GM21737 (cell line): ENCODE results near the gene SFTPB.
"Not testable (repeated sequence)": the region's sequence is repeated elsewhere in the genome, so short reads cannot be mapped to it uniquely, and the experiment has no call there.

Source experiments
- ATAC-seq: cut with Tn5 transposase; IDR thresholded peaks from one replicate; pipeline ENCODE4 v1.9.1; 2021; ENCODE audit warnings: mild to moderate bottlenecking, moderate library complexity; ENCODE audit not compliant: unreplicated experiment

SFTPB gene

DNA sequence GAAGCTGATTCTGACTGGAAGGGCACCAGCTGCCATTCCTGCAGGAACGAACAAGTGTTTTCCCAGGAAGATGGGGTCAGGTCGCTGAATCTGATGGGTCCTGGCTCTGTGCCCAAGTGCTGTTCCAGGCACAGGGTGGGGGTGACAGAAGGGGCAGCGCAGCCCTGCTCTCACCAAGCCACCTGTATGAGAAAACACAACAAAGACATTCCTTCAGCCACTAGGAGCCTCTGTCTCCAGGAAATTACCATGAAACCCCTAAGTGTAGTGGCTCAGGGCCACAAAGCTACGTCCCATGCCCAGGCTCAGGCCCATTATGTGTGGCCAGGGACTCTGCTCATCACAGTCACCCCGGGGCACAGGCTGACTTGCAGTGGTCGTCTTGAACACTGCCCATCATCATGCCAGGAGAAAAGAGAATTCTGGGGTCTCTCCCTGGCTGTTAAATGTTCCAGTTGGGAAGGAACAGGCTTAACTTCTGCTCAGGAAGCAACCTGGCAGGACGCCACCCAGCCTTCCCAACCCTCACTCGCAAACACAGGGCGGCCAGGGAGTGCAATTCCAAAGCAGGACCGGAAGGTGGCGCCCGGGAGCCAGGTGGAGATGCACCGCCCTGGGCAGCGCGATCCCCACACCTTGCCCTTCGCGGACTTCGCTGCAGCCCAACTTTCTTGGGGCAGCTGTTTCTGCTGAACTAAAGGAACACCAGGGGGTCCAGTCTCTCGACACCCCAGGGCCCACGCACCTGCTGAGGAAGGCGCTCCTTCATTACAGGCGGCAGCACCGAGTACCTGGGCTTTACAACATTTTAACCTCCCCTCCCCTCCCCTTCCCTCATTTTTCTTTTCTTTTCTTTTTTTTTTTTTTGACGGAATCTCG lies 11.0 kb upstream of the SFTPB start:
- peak; percentile 76 for ATAC-seq

DNA sequence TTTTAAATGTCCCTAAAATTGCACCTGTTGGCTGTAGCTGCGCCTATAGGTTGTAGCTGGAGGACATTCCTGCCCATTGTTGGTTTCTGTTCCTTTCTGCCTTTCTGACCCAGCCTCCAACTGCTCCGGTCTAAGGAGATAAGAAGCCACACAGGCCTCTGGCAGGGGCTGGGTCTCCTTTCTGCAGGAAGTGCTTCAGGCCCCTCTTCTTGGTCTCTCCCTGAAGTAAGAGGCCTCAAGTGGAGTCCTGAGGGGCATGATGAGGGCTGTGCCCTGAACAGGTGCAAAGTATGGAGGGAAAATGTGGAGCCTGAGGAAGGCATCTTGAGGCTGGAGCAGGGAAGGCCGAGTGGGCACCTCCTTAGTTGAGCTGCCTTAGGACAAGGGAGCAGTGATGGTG lies 10.4 kb upstream of the SFTPB start:
- no peak for ATAC-seq

DNA sequence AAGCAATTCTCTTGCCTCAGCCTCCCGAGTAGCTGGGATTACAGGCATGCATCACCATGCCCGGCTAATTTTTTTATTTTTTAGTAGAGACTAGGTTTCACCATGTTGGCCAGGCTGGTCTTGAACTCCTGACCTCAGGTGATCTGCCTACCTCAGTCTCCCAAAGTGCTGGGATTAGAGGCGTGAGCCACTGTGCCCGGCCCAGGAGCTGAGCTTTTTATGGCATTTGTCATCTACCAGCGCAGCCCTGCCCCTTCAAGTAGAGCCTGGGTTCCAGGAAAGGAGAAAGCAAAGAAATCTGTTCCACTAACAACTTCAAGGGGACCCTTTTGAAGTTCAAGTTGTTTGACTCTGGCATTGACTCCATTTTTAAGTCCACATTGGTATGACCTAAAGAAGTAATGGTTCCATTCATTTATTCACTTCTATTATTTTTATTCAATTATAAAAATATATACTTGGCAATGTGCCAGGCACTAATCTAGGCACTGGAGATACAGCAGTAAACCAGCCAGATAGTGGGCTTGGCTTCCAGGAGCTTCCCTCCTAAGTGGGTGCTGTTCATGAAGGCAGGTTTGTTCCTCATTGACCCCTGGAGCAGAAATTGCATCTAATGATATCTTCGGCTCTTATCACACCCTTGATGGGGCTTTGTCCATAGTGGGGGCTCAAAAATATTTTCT lies 8.0 kb upstream of the SFTPB start:
- ATAC-seq, result no peak

DNA sequence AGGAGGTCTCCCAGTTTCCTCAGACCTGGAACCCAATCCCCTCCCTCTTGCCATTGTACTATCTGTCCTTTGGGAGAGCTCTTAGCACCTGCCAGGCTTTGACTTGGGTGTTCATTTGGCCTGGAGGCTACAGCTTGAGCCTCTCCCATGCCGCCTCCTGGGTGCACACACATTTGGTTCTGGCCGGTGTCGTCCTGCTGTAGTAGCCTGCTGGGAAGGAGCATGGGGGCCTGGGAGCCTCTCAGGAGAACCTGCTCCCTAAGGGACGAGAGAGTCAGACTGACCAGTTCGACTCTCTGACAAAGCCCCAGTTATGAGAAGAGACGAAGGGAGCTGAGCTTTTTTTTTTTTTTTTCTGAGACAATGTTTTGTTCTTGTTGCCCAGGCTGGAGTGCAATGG lies 7.4 kb upstream of the SFTPB start:
- no peak for ATAC-seq

DNA sequence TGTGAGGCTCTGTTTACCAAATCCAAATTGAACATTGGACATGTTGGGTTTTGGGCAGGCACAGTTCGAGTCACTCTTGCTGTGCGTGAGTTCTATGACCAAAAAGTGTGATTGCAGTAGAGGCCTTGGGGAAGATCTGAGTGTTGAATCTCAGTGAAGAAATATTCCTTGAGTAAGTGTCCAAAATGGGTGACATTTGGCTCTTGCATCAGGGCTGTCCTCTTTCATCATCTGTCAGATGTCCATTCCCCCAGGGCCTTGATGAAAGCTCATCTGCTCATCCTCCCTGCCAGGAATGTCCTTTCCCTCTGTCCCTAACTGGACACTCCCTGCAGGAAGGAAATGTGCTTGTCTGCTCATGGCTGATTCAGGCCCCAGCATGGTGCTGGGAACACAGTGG lies 6.4 kb upstream of the SFTPB start:
- no peak for ATAC-seq

DNA sequence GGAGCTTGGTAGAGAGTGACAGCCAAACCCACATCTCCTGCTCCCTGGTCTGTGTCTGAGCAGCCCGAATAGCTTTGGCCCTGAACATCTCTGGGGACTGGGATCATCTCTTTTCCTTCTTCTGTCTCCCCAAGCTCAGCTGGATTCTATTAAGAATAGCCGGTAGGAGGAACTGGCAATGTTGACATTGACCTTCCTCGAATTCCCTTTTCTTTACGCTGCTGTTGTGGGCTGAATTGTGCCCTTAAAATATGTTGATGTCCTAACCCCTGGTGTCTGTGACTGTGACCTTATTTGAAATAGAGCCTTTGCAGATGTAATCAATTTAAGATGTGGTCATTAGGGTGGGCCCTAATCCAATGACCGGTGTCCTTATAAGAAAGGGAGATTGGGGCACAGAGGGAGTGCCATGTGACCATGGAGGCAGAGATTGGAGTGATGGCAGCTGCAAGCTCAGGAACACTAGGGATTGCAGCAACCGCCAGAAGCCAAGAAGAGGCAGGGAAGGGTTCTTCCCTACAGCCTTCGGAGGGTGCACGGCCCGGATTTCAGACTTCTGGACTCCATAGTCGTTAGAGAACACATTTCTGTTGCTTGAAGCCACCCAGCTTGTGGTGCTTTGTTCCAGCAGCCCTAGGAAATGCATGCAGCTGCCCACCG lies 5.8 kb upstream of the SFTPB start:
- ATAC-seq, result no peak

DNA sequence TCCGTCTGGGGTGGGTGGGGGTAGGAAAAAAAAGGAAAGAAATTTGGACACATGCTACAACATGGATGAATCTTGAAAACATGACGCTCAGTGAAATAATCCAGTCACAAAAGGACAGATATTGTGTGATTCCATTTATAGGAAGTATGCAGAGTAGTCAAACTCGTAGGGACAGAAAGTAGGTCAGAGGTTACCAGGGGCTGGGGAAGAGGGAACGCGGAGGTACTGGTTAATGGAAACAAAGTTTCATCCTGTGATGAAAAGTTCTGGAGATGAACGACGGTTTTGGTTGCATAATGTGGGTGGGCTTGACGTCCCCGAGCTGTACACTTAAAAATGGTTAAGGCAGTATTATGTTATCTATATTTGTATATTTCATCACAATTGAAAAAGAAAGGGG lies 4.5 kb upstream of the SFTPB start:
- ATAC-seq, result no peak

DNA sequence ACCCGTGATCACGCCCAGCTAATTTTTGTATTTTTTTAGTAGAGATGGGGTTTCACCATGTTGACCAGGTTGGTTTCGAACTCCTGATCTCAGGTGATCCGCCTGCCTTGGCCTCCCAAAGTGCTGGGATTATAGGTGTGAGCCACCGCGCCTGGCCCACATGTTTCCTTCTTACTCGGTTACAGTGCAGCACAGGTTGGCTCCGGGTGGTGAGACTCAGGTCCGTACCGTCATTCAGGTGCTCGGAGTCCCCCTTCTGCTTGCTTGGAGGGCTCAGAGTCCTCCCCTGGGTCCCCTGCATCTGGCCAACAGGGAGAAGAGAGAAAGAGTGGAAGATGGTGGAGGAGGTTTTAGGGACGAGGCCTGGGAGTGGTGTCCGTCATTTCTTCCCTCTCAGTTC lies 2.4 kb upstream of the SFTPB start:
- not testable (repeated sequence) for ATAC-seq

DNA sequence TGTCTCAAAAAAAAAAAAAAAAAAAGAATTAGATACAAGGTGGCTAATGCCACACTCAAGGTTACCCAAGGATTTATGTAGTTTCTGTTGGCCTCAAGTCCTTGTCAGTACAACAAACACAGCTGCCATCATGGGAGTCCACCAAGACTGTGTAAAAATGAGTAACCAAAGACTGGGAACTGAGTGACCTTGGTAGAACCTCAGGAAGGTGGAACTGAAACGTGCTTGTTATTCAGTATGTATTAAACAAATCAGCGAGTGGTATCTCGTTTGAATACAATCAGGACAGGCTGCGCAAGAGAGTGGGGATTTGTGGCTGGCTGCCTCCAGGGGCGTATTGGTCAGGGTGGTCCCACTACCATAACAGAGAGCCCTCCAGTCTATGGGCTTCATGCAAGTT lies 1.6 kb upstream of the SFTPB start:
- peak; percentile 84 for ATAC-seq

DNA sequence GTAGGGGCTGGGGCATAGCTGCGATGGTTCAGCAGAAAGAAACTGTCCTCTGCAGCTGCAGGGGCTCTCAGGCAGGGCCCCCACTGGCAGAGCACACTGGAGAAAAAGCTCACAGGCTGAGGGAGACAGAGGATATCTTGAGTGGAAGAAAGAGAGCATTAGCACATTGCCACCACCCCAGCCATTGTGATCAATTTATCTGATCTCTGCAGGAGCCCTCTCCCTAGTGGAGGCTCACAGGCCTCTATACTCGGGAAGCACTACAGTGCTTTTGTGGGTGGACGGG lies 801 bp upstream of the SFTPB start:
- no peak for ATAC-seq

DNA sequence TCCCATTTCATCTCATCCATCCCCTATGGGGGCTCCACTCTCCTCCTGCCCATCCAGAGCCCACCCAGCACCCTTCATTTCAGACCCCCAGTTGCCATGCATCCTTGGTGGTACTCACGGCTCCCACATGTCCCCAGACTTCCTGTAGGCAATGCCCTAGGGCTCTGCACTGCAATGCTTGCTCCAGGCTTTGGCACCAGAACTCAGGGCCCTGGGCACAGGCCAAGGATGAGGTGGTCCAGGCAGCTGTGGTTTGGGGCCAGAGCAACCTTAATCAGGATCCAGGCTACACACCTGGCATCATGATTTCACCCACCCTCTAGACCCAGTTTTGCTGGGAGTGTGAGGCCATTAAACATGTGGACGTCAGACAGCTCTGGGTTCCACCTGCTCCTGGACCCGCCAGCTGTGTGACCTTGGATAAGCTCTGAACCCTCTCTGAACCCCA lies 414 bp downstream of the SFTPB start:
- no peak for ATAC-seq

DNA sequence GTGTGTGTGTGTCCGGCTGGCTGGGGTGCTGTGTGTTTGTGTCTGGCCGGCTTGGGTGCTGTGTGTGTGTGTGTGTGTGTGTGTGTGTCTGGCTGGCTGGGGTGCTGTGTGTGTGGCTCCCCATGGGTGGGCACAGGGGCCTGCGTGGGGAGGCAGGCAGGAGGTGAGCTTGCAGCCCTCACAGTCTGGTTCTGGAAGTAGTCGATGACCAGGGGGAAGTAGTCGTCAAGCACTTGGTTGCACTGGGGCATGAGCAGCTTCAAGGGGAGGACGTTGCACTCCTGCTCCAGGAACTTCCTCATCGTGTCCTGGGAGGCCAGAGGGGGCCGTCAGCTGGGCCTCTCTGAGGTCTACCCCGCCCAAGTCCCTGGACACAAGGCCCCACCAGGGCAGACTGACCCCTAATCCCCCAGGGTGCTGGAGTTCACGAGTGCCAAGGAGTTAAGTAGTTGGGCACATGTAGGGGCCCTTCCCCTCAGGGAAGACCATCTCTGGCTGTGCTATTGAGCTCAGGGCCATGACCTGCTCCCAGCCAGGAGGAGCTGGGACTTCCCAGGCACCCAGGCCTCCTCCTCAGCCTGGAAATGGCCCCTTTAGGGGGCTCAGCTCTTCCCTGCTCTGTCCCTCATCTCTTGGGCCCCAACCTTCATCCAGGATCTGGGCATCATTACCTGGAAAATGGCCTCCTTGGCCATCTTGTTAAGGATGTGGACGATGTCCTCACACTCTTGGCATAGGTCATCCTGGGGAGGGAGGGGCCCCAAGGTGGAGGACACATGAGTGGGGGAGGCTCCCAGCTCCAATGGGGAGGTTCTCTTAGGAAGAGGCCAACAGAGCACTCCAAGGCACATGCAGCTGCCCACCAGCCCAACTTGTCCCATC lies 1.3 kb downstream of the SFTPB start:
- no peak for ATAC-seq

DNA sequence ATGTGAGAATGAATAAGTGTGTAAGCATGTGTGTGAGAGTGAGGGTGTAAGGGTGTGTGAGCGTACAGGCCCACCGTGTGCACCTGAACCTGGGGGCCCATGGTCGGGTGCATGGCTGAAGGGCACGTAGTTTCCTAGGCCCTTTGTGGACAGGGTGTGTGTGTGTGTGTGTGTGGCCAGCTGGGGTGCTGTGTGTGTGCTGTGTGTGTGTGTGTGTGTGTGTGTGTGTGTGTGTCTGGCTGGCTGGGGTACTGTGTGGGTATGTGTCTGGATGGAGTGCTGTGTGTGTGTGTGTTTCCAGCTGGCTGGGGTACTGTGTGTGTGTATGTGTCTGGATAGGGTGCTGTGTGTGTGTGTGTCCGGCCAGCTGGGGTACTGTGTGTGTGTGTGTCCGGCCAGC lies 2.0 kb downstream of the SFTPB start:
- no peak for ATAC-seq

DNA sequence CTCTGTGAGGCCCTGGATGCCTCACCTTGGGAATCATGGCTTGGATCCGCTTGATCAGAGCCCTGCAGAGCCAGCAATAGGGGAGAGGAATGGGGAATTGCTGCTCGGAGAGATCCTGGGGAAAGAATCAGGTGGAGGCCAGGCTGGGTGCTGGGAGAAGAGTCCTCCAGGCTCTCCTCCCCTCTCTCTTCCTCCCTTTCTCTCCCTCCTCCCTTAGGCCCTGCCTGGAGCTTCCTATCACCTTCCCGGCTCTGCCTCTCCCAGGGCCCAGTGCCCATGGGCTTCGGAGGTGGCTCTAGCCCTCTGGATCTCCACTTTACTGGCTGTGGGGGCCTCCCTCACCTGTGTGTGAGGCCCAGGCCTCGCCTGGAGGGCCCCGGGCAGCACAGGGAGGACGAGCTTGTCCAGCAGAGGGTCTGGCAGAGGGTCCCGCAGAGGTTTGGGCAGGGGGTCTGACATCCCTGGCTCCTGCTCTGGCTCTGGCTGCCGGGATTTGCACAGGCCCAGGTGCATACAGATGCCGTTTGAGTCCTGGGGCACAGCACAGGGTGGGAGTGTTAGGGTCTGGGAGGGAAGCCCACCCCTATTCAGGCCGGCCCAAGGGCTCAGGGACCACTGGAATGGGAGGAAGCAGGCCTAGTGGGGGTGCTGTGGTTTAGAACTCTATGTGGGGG lies 2.6 kb downstream of the SFTPB start:
- ATAC-seq, result no peak

DNA sequence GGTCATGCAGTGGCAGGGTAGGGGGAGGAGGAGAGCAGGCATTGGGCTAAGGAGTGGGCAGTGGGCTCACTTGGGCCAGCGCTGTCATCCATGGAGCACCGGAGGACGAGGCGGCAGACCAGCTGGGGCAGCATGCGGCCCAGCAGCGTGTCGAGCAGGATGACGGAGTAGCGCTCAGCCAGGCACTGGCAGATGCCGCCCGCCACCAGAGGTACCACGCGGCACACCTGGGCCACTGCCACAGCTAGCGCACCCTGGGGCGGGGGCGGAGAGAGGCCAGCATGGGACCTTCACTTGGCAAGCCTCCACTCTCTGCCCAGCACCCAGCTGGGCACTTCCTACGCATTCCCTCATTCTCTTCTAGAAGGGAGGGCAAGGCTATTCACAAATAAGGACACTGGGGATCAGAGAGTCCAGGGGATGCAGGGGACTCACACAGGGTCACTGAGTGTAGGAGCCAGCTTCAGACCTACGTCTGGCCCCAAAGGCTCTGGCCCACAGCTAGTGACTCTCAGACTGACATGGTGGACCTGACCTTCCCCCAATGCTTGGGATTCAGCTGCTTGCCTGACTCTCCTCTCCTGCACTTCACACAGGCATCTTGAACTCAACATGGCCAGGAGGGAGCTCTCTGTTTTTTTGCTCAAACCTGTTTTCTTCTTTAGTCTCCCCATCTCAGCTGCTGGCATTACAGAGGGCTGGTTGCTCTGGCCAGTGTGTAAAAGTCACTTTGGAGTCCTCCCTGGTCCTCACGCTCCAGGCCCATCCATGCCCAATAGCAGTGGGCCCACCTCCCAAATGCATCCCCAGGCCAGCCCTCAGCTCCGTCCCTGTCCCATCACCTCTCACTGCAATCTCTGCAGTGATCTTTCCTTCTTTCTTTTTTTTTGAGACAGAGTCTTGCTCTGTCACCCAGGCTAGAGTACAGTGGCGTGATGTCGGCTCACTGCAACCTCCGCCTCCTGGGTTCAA lies 4.1 kb downstream of the SFTPB start:
- no peak for ATAC-seq

DNA sequence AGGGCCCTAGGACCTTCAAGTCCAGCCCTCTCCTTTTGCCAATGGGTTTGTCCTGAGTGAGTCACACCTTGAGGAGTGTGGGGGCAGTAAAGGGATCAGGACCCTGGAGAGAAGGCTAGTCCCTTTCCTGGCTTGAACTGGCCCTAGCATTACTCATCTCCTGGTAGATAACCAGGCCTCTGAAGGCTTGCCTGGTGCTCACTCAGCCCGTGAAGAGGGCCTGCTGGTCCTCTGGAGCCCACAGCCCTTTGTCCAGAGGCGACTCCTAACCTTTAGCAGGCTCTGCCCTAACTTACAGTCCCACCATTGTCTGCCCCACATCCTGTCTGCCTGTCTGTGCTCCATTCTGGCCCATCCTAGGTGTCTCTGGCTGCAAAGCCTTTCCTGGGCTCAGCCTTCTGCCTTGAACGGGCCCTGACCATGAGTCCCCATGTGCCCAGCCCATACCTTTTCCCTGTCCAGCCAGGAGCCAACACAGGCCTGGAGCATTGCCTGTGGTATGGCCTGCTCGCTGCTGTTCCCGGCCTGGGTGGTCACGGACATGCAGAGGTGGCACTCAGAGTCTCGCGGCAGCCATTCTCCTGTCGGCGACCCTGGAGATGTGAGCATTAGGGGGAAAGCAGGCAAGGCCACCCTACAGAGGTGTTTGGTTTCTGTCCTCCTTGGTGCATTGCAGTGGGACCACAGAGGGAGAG lies 5.0 kb downstream of the SFTPB start:
- ATAC-seq, result no peak

DNA sequence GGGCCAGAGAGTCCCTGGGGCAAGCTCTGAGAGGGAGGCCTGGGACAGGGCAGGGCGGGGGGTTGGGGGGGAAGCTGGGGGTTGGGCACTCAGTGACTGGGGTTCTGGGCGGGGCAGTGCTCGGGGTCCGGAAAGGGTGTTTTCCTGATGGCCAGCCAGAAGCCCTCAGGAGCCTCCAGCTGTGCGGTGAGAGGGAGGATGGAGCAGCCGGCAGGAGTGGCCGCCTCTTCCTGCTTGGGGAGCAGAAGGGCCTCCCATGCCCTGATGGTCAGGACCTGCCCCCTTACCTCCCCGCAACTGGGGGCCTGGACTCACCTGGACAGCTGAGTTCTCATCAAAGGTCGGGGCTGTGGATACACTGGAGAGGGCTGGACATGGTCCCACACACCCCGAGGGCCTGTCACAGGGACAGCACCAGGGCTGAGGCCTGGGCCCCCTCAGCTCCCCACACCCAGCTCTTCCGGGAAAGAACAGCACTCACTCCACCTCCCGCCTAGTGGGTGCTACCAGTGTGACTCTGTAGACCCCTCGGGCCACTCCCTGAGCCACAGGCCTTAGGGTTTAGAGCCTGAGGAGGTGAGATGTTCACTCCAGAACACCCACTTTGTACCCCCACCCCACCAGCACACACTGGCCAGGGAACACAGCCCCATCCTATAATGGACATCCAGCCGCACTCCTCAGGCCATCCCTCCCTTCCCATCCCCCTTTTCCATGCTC lies 6.7 kb downstream of the SFTPB start:
- no peak for ATAC-seq

DNA sequence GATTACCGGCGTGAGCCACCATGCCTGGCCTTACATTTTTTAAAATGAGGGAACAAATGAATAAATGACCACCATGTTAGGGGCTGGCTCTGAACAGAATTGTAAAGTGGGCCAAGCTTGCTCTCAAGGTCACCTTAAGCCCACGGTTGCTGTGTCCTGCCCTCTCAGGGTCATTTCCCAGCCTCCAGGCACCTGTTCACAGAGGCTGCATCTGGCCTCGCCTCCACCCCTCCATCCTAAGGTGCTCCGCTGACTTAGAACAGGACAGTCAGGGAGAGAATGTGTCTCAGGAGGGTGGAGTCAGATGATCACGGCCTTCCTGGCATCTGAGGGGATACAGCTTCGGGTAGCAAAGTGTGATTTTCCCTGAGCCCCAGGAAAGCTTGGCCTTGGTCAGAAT lies 7.3 kb downstream of the SFTPB start:
- ATAC-seq, result no peak
